GM19372 (cell line): ENCODE results near the gene GSTM5.
"Not testable (repeated sequence)": the region's sequence is repeated elsewhere in the genome, so short reads cannot be mapped to it uniquely, and the experiment has no call there.

Experiments used
- ATAC-seq: cut with Tn5 transposase; IDR thresholded peaks from one replicate; pipeline ENCODE4 v1.9.1; 2021; ENCODE audit warnings: mild to moderate bottlenecking, low read depth, moderate library complexity; ENCODE audit not compliant: unreplicated experiment

Gene GSTM5

GRCh38 chr1:109760581-109761226 lies 48.7 kb downstream of the GSTM5 start:
- no peak for ATAC-seq

DNA sequence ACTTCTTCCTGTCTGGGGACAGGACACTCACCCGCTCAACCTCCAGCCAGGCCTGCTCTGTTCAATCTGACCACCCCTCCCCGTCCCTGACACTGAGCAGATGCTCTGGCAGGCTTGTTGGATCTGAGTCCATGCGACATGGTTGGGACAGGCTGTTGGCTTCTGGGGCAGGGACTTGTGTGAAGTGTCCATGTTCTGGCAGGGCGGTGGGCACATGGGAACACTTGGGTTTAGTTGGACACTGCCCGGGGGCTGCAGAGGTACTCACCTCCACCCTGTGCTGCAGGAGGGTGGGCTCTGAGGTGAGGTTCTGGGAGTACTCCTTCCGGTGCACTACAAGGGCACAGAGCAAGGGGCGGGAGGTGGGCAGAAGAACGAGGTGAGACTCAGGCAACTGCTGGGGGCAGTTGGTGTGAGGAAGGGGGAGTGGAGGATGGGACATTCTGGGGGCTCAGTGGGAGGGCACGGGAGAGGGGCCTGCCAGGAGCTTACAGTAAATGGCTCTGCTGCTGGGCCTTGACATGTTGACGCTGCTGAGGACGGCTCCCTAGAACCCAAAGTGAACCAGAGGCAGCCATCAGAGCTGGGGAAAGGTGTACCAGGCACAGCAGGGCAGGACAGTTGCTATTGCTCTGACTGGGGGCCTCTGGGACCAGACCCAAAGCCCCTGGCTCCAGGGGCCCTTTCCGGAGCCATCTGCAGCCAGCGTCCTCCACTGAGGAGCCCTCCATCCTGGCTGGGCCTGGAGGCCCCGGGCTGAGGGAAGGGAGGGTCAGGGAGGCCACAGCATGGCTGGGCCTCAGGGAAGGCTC lies 49.4 kb downstream of the GSTM5 start:
- ATAC-seq = no peak

DNA sequence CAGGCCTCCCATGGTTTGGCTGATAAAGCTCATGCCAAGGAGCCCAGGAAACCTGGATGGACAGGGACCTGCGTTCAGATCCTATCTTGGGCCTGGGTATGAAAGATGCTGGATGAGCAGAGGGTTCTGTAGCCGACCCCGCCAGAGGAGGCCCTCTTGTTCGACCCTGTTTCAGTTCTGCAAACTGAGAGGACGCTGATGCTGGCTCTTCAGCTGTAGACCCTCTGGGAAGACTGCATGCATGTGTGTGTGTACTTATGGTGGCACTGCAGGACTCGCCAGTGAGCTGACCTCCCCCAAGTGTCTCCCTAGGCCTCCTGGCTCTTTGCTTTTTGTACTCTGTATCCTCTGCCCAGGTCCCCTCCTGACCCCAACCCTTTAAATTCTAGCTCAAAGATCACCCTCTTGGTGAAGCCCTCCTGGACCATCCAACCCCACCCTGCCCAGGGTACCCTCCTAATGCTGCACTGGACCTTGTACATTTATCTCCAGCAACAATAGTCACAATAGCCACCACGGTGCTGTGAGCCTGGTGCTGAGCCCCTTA lies 50.1 kb downstream of the GSTM5 start:
- no peak for ATAC-seq

- ATAC-seq = no peak
These were observed 51.0 kb downstream of the GSTM5 start for GRCh38 chr1:109762821-109763645.

GRCh38 chr1:109763646-109764415 lies 51.8 kb downstream of the GSTM5 start, which contains the start of gene EPS8L3:
TSS of gene EPS8L3 (minus strand) at chr1:109763923. CDS start at chr1:109761749, 2,174 bp downstream.
- no peak for ATAC-seq

GRCh38 chr1:109764561-109765482 lies 52.8 kb downstream of the GSTM5 start:
- ATAC-seq = no peak

- no peak for ATAC-seq
These were observed 53.4 kb downstream of the GSTM5 start for GRCh38 chr1:109765483-109765815.

DNA sequence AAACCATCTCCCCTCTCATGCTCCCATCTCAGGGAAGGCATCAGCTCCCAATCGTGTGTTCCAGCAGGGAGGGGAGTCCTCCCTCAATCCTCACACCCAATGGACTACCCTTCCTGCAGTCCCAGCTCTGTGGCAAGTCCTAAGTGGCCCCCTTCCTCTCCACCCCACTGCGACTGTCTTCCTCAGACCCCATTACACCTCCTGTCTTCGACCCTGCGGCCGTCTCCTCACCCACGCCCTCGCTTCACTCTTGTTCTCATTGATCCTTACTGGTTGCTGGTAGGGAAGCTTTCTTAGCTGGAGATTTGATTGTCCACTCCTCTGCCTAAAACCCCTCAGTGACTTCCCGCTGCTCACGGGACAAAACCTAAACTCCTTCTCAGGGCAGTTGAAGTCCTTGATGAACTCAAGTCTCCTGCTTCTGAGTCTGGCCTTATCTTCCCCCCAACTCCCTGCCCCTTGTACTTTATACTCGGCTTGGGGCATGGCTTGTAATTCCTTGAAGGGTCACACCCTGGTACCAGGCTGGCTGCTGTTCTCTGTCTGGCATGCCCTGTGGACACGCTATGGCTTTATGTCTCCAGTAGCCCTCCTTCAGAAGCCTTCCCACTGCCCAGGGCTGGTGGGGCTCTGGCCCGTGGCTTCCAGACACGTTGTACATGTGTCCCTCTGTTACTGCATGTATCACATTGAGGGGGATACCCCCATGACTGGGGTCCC lies 54.0 kb downstream of the GSTM5 start:
- no peak for ATAC-seq

DNA sequence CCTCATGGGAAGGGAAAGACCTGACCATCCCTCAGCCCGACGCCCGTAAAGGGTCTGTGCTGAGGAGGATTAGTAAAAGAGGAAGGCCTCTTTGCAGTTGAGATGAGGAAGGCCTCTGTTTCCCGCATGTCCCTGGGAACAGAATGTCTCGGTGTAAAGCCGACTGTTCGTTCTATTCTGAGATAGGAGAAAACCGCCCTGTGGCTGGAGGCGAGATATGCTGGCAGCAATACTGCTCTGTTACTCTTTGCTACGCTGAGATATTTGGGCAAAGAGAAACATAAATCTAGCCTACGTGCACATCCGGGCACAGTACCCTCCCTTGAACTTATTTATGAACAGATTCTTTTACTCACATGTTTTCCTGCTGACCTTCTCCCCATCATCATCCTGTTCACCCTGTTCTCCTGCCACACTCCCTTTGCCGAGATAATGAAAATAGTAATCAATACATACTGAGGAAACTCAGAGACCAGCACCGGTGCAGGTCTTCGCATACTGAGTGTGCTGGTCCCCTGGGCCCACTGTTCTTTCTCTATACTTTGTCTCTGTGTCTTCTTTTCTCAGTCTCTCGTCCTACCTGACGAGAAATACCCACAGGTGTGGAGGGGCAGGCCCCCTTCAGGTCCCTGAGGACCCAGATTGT lies 55.1 kb downstream of the GSTM5 start:
- ATAC-seq = not testable (repeated sequence)
